GM19099 (cell line): ENCODE results near the gene CRADD.

Source experiments
- POLR2A ChIP-seq: IDR thresholded peaks from 3 replicates; pipeline ENCODE4 v1.6.1; 2011; ENCODE audit warnings: low read depth; ENCODE audit not compliant: insufficient read length; ENCODE audit errors: extremely low read depth

CRADD gene

DNA sequence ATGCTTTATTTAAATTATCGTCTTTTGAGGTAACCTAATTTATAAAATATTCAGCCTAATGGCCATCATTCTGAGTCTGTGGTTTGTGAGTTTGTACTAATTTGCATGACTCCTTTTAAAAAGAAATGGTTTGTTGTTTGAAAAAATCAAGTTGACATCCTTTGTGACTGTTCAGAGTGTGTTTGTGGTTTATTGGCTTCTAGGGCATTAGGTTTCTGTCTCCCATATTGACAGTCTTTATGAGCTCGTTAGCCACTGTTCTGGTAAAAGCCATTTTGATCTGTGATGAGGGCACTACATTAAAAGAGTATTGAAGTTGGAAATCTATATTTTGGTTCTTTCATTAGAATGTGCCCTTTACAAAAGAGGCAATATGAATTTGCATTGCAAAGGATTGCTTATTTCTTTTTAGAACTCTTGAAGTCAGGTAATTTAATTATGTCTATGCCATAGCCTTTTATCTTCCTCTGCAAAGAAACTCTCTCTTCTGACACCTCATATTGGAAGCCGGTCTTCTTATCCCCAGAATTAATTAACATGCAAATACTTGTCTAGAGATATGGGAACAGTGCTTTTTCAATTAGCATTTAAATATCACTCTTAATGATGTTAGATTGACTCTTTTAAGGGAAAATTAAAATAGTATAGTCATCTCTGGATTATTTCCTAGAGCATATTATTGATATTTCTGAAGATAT, 95.0 kb downstream of the CRADD start:
- no peak for TF ChIP-seq POLR2A

GRCh38 chr12:93773122-93773871, 96.1 kb downstream of the CRADD start:
- TF ChIP-seq POLR2A, result no peak

- TF ChIP-seq POLR2A, result no peak
Observed at GRCh38 chr12:93776581-93777018, 99.4 kb downstream of the CRADD start.

- no peak for TF ChIP-seq POLR2A
Observed at GRCh38 chr12:93777254-93777653, 100.1 kb downstream of the CRADD start.

DNA sequence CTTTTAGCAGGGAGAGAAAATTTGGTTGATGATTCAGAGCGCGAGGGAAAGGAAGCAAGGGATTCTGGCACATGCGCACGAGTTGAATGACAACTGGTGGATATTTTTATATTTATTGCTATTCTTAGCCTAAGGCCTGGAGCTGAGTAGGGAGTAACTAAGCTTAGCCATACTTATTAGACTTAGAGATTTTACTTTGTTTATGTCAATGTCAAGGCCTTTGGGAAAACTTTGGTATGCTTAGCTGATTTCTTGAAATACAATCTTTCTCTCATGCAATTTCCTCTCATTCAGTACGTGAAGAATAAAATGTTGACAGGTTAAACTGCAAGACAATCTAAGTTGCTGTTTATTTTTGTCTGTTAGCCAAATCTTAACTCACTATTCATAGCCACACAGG, 101.1 kb downstream of the CRADD start:
- TF ChIP-seq POLR2A, result no peak

- no peak for TF ChIP-seq POLR2A
Observed at GRCh38 chr12:93778766-93779165, 101.6 kb downstream of the CRADD start.

DNA sequence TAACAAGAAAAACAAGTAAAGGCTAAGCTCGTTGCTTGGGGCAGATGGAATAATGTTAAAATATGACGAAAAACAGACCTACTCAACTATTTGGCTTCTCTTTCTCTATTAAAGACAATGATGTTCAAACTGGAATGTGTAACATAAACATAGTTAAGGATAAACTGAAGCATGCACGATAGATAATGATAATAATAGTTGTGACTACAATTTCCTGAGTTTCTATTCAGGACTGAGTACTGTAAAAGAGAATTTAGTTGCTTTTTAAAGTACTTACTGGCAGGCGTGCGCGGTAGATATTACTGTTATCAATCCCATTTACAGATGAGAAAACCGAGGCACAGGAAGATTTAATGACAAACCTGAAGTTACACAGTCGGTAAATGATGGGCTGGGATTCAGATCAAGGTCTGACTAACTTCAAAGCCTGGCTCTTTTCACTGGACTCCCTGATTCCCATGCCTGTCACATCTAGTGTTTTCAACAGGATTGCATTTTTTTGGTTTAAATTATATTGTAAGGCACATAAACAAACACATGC, 103.0 kb downstream of the CRADD start:
- no peak for TF ChIP-seq POLR2A

DNA sequence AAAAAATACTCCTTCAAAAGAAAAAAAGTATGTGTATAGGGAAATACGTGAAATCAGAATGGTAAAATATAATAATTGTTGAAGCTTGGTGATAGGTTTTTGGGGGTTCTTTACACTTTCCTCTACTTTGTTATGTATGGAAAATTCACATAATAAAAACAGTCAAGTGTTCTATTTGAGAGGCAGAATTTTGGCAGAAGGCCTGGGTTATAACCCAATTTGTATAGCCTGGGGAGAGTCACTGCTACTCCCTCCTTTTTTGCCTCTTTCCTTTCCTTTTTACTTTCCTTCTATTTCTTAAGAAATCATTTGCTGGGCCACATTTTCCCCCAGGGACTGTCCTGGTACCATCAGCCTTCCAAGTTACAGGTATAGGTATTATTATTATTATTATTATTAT, 105.7 kb downstream of the CRADD start:
- no peak for TF ChIP-seq POLR2A

DNA sequence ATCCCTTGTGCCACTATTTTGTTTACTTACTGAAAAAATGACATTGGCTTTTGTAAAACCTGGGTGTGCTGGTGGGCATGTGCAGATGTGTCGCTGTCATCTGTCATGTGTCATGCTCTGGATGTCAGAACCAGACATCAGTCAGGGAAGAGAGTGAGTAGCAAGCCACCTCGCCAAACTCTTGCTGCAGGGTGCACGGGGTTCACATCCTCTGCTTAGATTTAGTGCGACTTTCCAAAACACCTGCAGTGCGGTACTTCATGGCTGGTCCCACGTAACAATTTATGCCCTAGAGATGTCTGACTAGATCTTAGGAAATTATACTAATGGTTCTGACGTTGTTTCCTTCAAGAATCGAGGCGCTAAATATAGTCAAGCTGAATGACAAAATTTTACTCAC, 106.7 kb downstream of the CRADD start:
- TF ChIP-seq POLR2A, result no peak

DNA sequence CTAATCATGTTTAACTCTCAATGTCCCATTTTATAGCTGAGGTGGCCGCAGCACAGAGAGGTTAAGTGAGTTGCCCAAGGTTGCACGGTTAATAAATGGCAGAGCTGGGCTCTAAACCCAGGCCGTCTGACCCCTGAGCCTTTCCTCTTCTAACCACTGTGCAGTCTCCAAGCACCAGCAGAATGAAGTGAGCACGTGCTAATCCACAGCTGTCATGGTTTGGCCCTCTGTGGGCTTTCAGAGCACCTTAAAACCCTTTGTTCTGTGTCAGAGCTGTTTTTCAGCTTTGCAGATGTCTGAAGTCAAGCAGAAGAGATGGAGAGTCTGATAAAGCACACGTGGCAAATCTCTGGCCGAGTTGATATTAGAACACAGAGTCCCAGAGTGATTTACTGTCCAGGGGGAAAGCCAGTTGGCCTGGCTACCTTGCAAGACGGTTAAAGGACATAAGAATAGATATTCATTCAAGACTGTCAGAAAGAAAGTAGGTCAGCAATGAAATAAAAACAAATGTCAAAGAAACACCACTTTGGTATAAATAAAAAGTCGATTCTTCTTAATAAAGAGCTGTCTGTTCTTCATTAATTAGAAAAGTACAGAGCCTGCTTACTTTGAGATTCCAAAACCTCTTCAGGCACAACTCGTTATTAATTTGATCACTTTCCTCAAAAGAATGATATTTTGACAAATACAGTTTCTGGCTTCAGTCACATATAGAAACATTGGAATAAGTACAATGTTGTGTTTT, 107.3 kb downstream of the CRADD start:
- TF ChIP-seq POLR2A, result no peak

DNA sequence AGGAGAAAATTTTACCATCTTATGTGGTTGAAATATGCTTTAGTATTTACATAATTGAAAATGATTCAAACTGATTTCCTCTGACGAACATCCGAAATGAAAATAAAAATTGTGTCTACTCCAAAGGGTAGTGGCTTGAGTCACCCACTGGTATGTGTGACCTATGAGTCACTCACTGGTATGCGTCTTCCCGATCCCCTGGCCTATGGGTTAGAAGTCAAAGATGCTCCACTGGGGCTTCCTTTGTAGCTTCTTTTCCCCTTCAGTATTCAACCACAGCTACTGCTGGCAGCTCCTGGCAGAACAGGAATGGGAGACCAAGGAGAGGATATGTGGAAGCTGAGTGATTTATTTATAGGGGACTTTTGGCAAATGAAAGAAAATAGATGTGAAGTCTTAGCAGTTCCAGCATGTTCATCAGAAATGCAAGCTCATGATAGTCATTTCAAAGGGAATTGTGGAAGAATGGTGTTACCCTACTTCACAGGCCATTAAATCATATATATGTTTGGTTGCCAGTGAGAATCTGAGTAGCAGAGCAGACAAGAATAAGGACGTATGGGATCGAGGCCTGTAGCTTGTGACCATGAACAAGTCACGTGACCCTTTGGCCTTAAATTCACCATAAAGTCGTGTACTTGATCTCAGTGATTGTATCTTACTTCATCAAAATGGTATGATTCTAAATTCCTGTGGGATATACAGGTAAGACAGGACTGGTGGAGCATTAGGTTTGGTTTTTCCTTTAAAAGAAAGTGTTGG, 108.3 kb downstream of the CRADD start:
- TF ChIP-seq POLR2A, result no peak

DNA sequence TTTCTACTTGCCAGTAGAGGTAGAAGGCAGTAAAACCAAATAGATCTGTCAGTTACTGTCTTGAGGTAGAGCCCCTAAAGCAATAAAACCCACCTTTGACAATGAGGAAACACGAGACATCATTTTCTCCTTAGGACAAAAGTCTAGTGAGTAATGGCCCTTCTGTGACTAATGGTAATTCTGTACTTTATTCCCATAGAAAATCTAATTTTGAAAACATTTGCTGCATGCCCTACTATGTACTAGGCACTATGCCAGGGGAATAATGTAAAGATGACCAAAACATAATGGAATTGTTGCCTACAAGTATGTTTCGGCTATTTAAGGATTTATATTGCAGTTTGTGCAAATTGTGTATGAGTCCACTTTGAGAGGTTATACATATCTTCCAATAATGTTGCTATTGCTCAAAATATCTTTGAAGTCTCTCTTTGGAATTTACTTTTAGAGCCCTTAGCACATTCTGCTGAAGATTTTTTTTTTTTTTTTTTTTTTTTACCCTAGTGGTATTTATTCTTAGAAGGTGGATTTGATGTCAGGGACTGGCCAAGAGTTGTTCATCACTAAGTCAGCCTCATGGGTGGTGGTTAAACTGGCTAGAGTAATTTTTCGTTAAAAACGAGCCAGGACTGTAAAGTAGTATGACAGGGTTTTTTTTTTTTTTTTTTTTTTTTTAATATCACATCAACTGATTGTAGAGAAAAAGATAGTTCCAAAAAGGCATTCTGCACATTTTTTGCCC, 109.7 kb downstream of the CRADD start:
- no peak for TF ChIP-seq POLR2A

DNA sequence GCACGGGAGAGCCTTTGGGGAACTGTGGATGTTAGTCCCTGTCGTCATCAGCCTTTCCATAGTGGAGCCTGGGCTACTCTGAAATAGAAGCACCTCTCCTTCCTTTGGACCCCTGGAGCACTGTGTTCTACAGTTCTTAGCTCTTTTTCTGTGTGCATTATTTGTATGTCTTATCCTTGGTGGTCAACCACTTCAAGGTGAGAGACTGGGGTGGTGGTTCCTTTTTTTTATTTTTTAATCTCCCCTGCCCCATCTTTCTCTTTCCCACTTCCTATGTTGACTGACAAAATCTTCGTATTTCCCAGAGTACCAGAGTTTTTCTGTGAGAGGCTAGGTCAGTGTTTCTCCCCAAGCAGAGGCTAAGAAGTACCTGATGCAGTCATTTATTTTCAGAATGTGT, 111.7 kb downstream of the CRADD start:
- TF ChIP-seq POLR2A, result no peak

GRCh38 chr12:93789767-93790166, 112.6 kb downstream of the CRADD start:
- no peak for TF ChIP-seq POLR2A
